GM23338 (cell line): ENCODE data around the gene UBE2F. TPM values are rescaled to one million over a fixed set of nuclear protein-coding genes. Genes with fewer than 3 reads are reported as not detected.

Experiments used
- ATAC-seq: fragments of 200-7000 bp; cut with Tn5 transposase; 3 replicates; pipeline ENCODE4 v1.9.1; 2020
- DNase-seq: peaks from one replicate; pipeline ENCODE4 v3.0.0-alpha.2; 2015; ENCODE audit warnings: low spot score
- H2AFZ ChIP-seq: fragments of 200-600 bp; sonication (generic); 2 replicates; pipeline ENCODE4 v1.8.0; 2016; ENCODE audit warnings: antibody characterized with exemption, mild to moderate bottlenecking, moderate library complexity
- H3F3A ChIP-seq: fragments of 200-600 bp; sonication (generic); replicated peaks from 2 replicates; pipeline ENCODE4 v1.8.0; 2017; ENCODE audit warnings: antibody characterized with exemption, mixed run types, low read depth
- H3K27ac ChIP-seq: fragments of 200-600 bp; sonication (generic); 2 replicates; pipeline ENCODE4 v1.6.1; 2016; ENCODE audit warnings: low read depth
- H3K27me3 ChIP-seq: fragments of 200-600 bp; sonication (generic); 2 replicates; pipeline ENCODE4 v1.8.0; 2016; ENCODE audit warnings: mild to moderate bottlenecking, mixed run types, moderate library complexity; ENCODE audit not compliant: insufficient read depth
- H3K36me3 ChIP-seq: fragments of 200-600 bp; sonication (generic); 2 replicates; pipeline ENCODE4 v1.8.0; 2016; ENCODE audit warnings: mild to moderate bottlenecking; ENCODE audit not compliant: insufficient read depth
- H3K4me1 ChIP-seq: fragments of 200-600 bp; sonication (generic); 2 replicates; pipeline ENCODE4 v1.8.0; 2016; ENCODE audit warnings: mild to moderate bottlenecking, moderate library complexity; ENCODE audit not compliant: insufficient read depth
- H3K4me2 ChIP-seq: fragments of 200-600 bp; sonication (generic); 2 replicates; pipeline ENCODE4 v1.7.1; 2017; ENCODE audit warnings: mixed run types
- H3K4me3 ChIP-seq: fragments of 200-600 bp; sonication (generic); 2 replicates; pipeline ENCODE4 v1.6.1; 2016; ENCODE audit warnings: mixed run types
- H3K79me2 ChIP-seq: fragments of 200-600 bp; sonication (generic); replicated peaks from 2 replicates; pipeline ENCODE4 v1.8.0; 2017; ENCODE audit warnings: mild to moderate bottlenecking; ENCODE audit not compliant: insufficient read depth
- H3K9me2 ChIP-seq: fragments of 200-600 bp; sonication (generic); 2 replicates; pipeline ENCODE4 v1.8.0; 2017; ENCODE audit not compliant: insufficient read depth
- H4K20me1 ChIP-seq: fragments of 200-600 bp; sonication (generic); replicated peaks from 2 replicates; pipeline ENCODE4 v1.8.0; 2017; ENCODE audit warnings: mild to moderate bottlenecking; ENCODE audit not compliant: insufficient read depth
- H3K27ac Mint-ChIP-seq: 2 replicates; pipeline ENCODE4 v1.8.0; 2020; ENCODE audit warnings: inconsistent platforms, mild to moderate bottlenecking, moderate library complexity, mixed read lengths
- H3K27me3 Mint-ChIP-seq: 3 replicates; pipeline ENCODE4 v1.8.0; 2022; ENCODE audit warnings: low read depth, mild to moderate bottlenecking, moderate library complexity, mixed read lengths, inconsistent platforms; ENCODE audit not compliant: insufficient read depth, poor library complexity
- H3K36me3 Mint-ChIP-seq: 3 replicates; pipeline ENCODE4 v1.8.0; 2021; ENCODE audit warnings: low read depth, mild to moderate bottlenecking, inconsistent platforms, moderate library complexity, mixed read lengths
- H3K4me1 Mint-ChIP-seq: 3 replicates; pipeline ENCODE4 v1.8.0; 2020; ENCODE audit warnings: mild to moderate bottlenecking, inconsistent platforms, mixed read lengths
- H3K4me3 Mint-ChIP-seq: 3 replicates; pipeline ENCODE4 v1.8.0; 2021; ENCODE audit warnings: moderate library complexity, mild to moderate bottlenecking, inconsistent platforms, mixed read lengths
- H3K9me3 Mint-ChIP-seq: 3 replicates; pipeline ENCODE4 v1.8.0; 2020; ENCODE audit warnings: moderate library complexity, mild to moderate bottlenecking, inconsistent platforms, mixed read lengths
- CREB1 ChIP-seq: fragments of 250-450 bp; sonication (Bioruptor Pico); IDR thresholded peaks from 2 replicates; pipeline ENCODE4 v1.5.0; 2020; ENCODE audit warnings: low read depth, mild to moderate bottlenecking, moderate library complexity
- EZH2 ChIP-seq: fragments of 200-600 bp; sonication (generic); IDR thresholded peaks from one replicate; pipeline ENCODE4 v1.8.0; 2017; ENCODE audit warnings: antibody characterized with exemption, mild to moderate bottlenecking, low read depth; ENCODE audit not compliant: unreplicated experiment
- EZH2phosphoT487 ChIP-seq: fragments of 200-600 bp; sonication (generic); IDR thresholded peaks from one replicate; pipeline ENCODE4 v1.8.1; 2018; ENCODE audit warnings: antibody characterized with exemption; ENCODE audit not compliant: unreplicated experiment
- JUNB ChIP-seq: IDR thresholded peaks from one replicate; pipeline ENCODE4 v1.6.1; 2016; ENCODE audit warnings: antibody characterized with exemption; ENCODE audit not compliant: unreplicated experiment
- NANOG ChIP-seq: IDR thresholded peaks from 2 replicates; pipeline ENCODE4 v1.6.1; 2016; ENCODE audit warnings: antibody characterized with exemption, borderline replicate concordance
- POLR2AphosphoS5 ChIP-seq: IDR thresholded peaks from 2 replicates; pipeline ENCODE4 v1.6.1; 2016; ENCODE audit warnings: antibody characterized with exemption, low read depth
- STAT1 ChIP-seq: IDR thresholded peaks from one replicate; pipeline ENCODE4 v1.6.1; 2016; ENCODE audit warnings: antibody characterized with exemption; ENCODE audit not compliant: unreplicated experiment
- ZNF114 ChIP-seq: fragments of 250-450 bp; sonication (Bioruptor Pico); IDR thresholded peaks from 2 replicates; pipeline ENCODE4 v1.5.0; 2020; ENCODE audit warnings: mild to moderate bottlenecking, moderate library complexity
- ZNF331 ChIP-seq: fragments of 250-450 bp; sonication (Bioruptor Pico); IDR thresholded peaks from 2 replicates; pipeline ENCODE4 v1.5.0; 2020; ENCODE audit warnings: low read depth, mild to moderate bottlenecking, moderate library complexity
- polyA plus RNA-seq: library from polyadenylated mRNA; unstranded; fragments of >200 nt; fragmentation: Nextera tagmentation; extraction: Ambion mirVana; gene quantifications from 2 replicates; pipeline ENCODE4 v1.2.1, GENCODE V29; 2016
- total RNA-seq: library from RNA; depleted of rRNA; stranded (reverse); fragments of >200 nt; shearing (Covaris generic); gene quantifications from 2 replicates; pipeline ENCODE4 v1.2.3, GENCODE V29; 2014
- TF ChIP-seq, protein P1 (sequence below): fragments of 250-450 bp; sonication (Bioruptor Pico); IDR thresholded peaks from 2 replicates; pipeline ENCODE4 v1.5.0; 2020; ENCODE audit warnings: mild to moderate bottlenecking, moderate library complexity
- TF ChIP-seq, protein P2 (sequence below): IDR thresholded peaks from one replicate; pipeline ENCODE4 v1.6.1; 2018; ENCODE audit warnings: antibody characterized with exemption; ENCODE audit not compliant: unreplicated experiment
- TF ChIP-seq, protein P3 (sequence below): IDR thresholded peaks from 2 replicates; pipeline ENCODE4 v1.6.1; 2016; ENCODE audit warnings: antibody characterized with exemption
- TF ChIP-seq, protein P4 (sequence below), 2 experiments: fragments of 200-600 bp in 1 of 2; sonication (generic) in 1 of 2; conservative IDR thresholded peaks; 2 replicates each; pipeline versions ENCODE4 v1.5.1 to v1.6.1; 2016 to 2017; ENCODE audit warnings: antibody characterized with exemption in 2 of 2, low read depth in 2 of 2, mild to moderate bottlenecking in 2 of 2, moderate library complexity in 1 of 2

The UBE2F gene
- total and polyA plus RNA-seq, 2 experiments from 2014 or later = 98.2 to 106 TPM

DNA sequence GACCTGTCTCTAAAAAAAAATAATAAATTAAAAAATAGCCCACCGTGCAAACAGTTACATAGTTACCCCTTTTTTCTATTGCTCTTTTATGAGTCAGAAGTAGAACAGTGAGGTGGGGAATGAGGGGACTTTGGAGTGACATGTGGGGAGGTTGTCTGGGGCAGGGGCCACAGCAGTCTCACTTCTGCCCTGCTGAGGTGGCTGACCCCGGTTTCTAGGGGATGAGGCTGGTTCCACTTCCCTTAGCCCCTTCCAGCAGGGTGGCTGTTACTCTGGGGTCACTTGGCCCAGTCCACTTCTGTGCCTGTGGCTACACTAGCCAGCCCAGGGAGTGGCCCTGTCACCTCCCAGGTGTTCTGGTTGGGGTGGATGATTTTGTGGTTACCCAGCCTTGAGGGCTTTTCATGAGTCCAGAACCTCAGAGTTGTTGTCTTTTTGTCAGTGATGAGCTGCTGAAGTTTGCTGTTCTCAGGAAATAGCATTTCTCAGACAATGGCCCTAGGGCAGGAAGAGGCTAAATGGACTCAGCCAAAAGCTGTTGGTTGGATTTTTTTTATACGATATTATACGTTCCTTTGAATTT lies 66.0 kb downstream of the UBE2F start:
- H2AFZ ChIP-seq = no peak overlapping the region
- H3K36me3 ChIP-seq = peaks cover 10% of the 10 kb centered on the region; the same call in 1 of the 2 replicates
- no peak overlapping the region for H3K4me3 ChIP-seq
- Mint-ChIP-seq H3K36me3 (peaks cover 44% of the 10 kb centered on the region), H3K27me3 (no peaks in the 10 kb centered on the region), H3K27ac (no peak overlapping the region), H3K4me1 (peaks cover 7% of the 10 kb centered on the region), H3K9me3 (no peaks in the 10 kb centered on the region), H3K4me3 (no peak overlapping the region)
- 0 out of 2 replicates have a peak, but pooled peaks cover 1% of the 10 kb centered on the region for H3K4me1 ChIP-seq
- no peaks in the 10 kb centered on the region for H3K9me2 ChIP-seq
- no peak overlapping the region for H3K4me2 ChIP-seq
- H3K27ac ChIP-seq = no peak overlapping the region
- TF ChIP-seq ZNF114 = no peak
- TF ChIP-seq, protein P1, sequence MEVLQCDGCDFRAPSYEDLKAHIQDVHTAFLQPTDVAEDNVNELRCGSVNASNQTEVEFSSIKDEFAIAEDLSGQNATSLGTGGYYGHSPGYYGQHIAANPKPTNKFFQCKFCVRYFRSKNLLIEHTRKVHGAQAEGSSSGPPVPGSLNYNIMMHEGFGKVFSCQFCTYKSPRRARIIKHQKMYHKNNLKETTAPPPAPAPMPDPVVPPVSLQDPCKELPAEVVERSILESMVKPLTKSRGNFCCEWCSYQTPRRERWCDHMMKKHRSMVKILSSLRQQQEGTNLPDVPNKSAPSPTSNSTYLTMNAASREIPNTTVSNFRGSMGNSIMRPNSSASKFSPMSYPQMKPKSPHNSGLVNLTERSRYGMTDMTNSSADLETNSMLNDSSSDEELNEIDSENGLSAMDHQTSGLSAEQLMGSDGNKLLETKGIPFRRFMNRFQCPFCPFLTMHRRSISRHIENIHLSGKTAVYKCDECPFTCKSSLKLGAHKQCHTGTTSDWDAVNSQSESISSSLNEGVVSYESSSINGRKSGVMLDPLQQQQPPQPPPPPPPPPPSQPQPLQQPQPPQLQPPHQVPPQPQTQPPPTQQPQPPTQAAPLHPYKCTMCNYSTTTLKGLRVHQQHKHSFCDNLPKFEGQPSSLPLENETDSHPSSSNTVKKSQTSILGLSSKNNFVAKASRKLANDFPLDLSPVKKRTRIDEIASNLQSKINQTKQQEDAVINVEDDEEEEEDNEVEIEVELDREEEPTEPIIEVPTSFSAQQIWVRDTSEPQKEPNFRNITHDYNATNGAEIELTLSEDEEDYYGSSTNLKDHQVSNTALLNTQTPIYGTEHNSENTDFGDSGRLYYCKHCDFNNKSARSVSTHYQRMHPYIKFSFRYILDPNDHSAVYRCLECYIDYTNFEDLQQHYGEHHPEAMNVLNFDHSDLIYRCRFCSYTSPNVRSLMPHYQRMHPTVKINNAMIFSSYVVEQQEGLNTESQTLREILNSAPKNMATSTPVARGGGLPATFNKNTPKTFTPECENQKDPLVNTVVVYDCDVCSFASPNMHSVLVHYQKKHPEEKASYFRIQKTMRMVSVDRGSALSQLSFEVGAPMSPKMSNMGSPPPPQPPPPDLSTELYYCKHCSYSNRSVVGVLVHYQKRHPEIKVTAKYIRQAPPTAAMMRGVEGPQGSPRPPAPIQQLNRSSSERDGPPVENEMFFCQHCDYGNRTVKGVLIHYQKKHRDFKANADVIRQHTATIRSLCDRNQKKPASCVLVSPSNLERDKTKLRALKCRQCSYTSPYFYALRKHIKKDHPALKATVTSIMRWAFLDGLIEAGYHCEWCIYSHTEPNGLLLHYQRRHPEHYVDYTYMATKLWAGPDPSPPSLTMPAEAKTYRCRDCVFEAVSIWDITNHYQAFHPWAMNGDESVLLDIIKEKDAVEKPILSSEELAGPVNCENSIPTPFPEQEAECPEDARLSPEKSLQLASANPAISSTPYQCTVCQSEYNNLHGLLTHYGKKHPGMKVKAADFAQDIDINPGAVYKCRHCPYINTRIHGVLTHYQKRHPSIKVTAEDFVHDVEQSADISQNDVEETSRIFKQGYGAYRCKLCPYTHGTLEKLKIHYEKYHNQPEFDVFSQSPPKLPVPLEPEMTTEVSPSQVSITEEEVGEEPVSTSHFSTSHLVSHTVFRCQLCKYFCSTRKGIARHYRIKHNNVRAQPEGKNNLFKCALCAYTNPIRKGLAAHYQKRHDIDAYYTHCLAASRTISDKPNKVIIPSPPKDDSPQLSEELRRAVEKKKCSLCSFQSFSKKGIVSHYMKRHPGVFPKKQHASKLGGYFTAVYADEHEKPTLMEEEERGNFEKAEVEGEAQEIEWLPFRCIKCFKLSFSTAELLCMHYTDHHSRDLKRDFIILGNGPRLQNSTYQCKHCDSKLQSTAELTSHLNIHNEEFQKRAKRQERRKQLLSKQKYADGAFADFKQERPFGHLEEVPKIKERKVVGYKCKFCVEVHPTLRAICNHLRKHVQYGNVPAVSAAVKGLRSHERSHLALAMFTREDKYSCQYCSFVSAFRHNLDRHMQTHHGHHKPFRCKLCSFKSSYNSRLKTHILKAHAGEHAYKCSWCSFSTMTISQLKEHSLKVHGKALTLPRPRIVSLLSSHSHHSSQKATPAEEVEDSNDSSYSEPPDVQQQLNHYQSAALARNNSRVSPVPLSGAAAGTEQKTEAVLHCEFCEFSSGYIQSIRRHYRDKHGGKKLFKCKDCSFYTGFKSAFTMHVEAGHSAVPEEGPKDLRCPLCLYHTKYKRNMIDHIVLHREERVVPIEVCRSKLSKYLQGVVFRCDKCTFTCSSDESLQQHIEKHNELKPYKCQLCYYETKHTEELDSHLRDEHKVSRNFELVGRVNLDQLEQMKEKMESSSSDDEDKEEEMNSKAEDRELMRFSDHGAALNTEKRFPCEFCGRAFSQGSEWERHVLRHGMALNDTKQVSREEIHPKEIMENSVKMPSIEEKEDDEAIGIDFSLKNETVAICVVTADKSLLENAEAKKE (CRISPR knock-in tag) = no peak
- TF ChIP-seq, protein P2, sequence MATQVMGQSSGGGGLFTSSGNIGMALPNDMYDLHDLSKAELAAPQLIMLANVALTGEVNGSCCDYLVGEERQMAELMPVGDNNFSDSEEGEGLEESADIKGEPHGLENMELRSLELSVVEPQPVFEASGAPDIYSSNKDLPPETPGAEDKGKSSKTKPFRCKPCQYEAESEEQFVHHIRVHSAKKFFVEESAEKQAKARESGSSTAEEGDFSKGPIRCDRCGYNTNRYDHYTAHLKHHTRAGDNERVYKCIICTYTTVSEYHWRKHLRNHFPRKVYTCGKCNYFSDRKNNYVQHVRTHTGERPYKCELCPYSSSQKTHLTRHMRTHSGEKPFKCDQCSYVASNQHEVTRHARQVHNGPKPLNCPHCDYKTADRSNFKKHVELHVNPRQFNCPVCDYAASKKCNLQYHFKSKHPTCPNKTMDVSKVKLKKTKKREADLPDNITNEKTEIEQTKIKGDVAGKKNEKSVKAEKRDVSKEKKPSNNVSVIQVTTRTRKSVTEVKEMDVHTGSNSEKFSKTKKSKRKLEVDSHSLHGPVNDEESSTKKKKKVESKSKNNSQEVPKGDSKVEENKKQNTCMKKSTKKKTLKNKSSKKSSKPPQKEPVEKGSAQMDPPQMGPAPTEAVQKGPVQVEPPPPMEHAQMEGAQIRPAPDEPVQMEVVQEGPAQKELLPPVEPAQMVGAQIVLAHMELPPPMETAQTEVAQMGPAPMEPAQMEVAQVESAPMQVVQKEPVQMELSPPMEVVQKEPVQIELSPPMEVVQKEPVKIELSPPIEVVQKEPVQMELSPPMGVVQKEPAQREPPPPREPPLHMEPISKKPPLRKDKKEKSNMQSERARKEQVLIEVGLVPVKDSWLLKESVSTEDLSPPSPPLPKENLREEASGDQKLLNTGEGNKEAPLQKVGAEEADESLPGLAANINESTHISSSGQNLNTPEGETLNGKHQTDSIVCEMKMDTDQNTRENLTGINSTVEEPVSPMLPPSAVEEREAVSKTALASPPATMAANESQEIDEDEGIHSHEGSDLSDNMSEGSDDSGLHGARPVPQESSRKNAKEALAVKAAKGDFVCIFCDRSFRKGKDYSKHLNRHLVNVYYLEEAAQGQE = no peak
- TF ChIP-seq EZH2phosphoT487 = no peak
- TF ChIP-seq STAT1 = no peak
- no peak for TF ChIP-seq NANOG
- TF ChIP-seq ZNF331 (CRISPR knock-in tag) = no peak
- TF ChIP-seq, protein P3, sequence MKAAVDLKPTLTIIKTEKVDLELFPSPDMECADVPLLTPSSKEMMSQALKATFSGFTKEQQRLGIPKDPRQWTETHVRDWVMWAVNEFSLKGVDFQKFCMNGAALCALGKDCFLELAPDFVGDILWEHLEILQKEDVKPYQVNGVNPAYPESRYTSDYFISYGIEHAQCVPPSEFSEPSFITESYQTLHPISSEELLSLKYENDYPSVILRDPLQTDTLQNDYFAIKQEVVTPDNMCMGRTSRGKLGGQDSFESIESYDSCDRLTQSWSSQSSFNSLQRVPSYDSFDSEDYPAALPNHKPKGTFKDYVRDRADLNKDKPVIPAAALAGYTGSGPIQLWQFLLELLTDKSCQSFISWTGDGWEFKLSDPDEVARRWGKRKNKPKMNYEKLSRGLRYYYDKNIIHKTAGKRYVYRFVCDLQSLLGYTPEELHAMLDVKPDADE = no peak
- TF ChIP-seq CREB1 (CRISPR knock-in tag) = no peak
- TF ChIP-seq POLR2AphosphoS5 = no peak
- no peak for TF ChIP-seq EZH2
- TF ChIP-seq, protein P4, sequence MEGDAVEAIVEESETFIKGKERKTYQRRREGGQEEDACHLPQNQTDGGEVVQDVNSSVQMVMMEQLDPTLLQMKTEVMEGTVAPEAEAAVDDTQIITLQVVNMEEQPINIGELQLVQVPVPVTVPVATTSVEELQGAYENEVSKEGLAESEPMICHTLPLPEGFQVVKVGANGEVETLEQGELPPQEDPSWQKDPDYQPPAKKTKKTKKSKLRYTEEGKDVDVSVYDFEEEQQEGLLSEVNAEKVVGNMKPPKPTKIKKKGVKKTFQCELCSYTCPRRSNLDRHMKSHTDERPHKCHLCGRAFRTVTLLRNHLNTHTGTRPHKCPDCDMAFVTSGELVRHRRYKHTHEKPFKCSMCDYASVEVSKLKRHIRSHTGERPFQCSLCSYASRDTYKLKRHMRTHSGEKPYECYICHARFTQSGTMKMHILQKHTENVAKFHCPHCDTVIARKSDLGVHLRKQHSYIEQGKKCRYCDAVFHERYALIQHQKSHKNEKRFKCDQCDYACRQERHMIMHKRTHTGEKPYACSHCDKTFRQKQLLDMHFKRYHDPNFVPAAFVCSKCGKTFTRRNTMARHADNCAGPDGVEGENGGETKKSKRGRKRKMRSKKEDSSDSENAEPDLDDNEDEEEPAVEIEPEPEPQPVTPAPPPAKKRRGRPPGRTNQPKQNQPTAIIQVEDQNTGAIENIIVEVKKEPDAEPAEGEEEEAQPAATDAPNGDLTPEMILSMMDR (conservative IDR thresholded peaks at IDR 0.05; ENCODE audit: low read depth in 2 of 2) = no peak
- TF ChIP-seq JUNB = no peak
- no peaks in the 10 kb centered on the region for H3K27me3 ChIP-seq
- no peaks in the 10 kb centered on the region for H3F3A ChIP-seq
- DNase-seq (no peak), ATAC-seq (no peak)
- H4K20me1 ChIP-seq = 0 out of 2 replicates have a peak, but pooled peaks cover 7% of the 10 kb centered on the region
- H3K79me2 ChIP-seq = no peaks in the 10 kb centered on the region
